HG02610 (cell line): Measurements from ENCODE around the gene CPD.
"Not testable (repeated sequence)": the region's sequence is repeated elsewhere in the genome, so short reads cannot be mapped to it uniquely, and the experiment has no call there.

Experiments used
- ATAC-seq: cut with Tn5 transposase; IDR thresholded peaks from one replicate; pipeline ENCODE4 v1.9.1; 2021; ENCODE audit warnings: mild to moderate bottlenecking, moderate library complexity; ENCODE audit not compliant: unreplicated experiment

The CPD gene

GRCh38 chr17:30381340-30381659, 2.6 kb downstream of the CPD start:
- ATAC-seq = no peak

DNA sequence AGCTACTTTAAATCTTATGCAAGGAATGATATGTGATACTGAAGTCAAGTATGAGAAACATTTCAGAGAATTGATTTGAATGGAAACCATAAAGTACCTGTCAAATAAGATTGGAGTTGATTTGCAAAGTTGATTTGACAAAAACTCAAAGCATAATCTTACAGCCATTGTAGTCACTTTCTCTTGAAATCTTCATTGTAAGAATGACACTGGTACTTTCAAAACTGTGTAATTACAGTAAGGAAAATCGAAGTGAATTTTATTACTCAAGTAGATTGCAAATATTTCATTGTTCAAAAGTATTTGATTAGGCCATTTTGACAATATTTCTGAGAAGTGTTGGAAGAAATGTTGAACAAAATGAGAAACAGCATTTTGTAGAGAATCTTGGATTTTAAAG, 3.6 kb downstream of the CPD start:
- no peak for ATAC-seq

GRCh38 chr17:30388321-30389179, 9.8 kb downstream of the CPD start:
- no peak for ATAC-seq

- no peak for ATAC-seq
Observed at GRCh38 chr17:30389756-30390300, 11.1 kb downstream of the CPD start.

GRCh38 chr17:30391534-30391933, 12.8 kb downstream of the CPD start:
- ATAC-seq = no peak

DNA sequence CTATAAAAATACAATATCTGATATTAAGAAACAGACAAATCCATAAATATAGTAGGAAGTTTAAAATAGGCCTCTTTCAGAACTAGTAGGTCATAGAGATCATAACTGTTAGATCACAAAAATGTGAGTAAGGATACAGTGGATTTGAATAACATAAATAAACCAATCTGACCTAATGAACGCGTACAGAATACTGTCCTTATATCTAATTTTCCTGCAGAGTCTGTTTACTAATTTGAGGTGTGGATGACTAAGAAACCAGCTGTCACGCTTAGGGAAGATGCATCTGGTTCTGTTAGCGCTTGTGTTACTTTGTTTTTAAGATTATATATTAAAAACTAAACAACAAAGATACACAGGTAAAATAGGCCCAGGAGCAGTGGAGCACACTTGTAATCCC, 14.8 kb downstream of the CPD start:
- no peak for ATAC-seq

DNA sequence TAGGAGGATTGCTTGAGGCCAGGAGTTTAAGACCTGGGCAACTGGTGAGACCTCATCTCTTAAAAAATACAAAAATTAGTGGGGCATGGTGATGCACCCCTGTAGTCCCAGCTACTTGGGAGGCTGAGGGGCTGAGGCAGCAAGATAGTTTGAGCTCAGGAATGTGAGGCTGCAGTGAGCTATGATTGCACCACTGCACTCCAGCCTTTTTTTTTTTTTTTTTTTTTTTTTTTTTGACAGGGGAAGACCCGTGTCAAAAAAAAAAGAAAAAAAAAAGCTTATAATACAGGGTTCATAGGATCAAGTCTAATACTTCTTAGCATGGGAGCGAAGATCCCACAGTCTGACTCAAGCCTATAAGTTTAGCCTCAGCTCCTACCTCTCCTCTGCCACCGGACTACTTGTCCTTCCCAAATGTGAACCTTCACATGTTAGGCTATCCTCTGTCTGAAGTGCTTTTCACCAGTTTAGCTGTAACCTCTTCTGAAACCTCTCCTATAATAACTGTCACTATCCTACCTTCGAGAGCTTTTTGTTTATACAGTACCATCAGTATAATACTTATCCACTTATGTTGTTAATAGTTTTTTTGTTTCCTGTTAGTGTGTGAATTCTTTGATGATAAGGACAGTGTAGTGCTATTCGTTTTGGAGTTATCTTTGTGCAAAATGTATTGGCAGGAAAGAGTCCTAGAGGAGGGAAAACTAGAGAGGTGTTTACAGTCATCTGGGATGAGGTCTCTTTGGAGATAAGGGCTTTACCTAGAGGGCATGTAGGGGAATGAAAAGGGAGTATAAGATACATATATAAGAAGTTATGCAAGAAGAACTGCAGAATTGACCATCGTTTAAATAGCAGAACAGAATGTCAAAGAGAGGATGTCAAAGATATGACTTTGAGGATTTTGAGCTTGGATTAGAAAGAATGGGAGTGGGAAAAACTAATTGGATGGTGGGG, 15.5 kb downstream of the CPD start:
- no peak for ATAC-seq

DNA sequence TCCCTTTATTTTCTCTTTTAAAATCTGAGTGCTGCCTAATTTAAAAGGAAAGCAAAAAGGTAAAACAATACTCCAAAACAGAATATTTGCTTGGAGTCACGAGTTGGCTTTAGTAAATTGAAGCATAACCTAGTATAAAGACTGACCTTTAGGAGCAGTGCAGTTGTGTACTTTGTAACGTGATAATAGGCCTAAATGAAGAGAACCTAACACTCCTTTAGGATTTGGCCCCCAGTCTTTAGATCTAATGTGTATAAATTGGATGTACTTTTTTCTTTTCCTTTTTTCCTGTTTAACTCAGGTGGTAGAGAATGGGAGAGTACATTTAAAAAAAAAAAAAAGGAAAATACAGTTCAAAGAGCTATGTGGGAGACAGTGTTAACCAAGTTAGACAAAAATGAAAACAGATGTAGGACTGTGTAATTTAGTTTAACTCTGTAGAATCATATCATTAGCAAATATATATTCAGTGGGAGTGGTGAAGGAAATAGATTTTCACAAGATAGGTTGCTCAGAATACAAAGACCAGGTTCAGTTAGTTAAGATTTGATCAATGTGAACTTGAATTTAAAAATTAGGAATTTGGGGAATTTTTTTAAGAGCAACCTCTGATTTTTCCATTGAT, 16.8 kb downstream of the CPD start:
- ATAC-seq = no peak

DNA sequence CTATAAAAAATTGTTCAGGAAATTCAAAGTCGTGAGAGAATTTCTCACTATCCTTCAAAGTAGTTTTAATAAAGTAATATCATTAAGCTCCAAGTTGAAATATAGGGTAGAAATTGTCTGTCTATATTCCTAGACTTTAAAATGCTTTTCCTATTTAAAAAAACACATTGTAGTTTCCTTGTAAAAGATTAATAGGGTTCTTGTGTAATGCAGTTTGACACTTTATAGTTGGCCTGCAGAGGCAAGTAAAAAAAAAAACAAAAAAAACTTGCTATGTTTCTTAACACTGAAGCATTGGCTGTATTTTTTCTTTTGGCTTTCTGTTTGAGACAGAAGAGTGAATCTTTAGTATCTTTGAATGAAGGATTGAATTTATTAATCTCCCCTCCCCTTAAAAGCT, 17.4 kb downstream of the CPD start:
- ATAC-seq = no peak

DNA sequence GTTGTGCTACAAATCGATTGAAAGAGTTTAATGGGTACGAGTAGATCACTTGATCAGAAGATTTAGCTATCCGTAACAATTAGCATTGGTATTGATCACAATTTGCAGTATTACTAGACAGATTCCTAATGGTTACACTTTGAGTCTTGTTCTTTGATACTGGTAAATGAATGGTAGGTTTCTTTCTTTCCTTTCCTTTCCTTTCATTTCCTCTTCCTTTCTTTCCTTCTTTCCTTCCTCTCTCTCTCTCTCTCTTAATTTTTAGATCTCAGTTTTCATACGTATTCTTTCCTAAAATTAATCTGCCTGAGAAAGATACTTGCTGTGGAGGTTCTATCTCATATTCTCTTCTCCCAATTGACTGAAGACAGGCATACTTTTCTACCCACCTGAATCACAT, 17.9 kb downstream of the CPD start:
- no peak for ATAC-seq

GRCh38 chr17:30398328-30399041, 19.8 kb downstream of the CPD start:
- ATAC-seq = no peak

GRCh38 chr17:30401097-30401496, 22.4 kb downstream of the CPD start:
- no peak for ATAC-seq

DNA sequence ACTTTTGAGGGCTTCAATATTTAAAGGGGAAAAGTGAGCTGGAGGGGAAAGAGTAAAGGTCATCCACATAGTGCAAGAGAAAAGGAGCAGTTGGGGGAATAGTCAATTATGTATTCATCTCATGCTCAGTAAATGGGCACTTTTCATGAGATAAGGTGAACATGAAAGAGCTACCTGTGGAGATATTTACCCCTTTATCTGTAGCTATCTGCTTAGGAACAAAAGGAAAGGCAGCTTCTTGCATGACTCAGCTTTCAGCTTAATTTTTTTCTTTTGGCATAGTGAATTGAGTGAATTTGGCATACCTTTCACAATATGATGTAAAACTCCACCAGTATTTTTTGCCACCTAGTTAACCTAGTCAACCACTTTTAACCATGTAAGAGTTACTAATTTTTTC, 26.4 kb downstream of the CPD start:
- no peak for ATAC-seq

- ATAC-seq = not testable (repeated sequence)
Observed at GRCh38 chr17:30410627-30411026, 31.9 kb downstream of the CPD start.

DNA sequence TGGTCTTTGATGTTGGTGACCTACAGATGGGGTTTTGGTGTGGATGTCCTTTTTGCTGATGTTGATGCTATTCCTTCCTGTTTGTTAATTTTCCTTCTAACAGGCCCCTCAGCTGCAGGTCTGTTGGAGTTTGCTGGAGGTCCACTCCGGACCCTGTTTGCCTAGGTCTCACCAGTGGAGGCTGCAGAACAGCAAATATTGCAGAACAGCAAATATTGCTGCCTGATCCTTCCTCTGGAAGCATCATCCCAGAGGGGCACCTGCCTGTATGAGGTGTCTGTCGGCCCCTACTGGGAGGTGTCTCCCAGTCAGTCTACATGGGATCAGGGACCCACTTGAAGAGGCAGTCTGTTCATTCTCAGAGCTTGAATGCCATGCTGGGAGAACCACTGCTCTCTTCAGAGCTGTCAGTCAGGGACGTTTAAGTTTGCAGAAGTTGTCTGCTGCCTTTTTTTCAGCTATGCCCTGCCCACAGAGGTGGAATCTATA, 33.3 kb downstream of the CPD start:
- not testable (repeated sequence) for ATAC-seq

DNA sequence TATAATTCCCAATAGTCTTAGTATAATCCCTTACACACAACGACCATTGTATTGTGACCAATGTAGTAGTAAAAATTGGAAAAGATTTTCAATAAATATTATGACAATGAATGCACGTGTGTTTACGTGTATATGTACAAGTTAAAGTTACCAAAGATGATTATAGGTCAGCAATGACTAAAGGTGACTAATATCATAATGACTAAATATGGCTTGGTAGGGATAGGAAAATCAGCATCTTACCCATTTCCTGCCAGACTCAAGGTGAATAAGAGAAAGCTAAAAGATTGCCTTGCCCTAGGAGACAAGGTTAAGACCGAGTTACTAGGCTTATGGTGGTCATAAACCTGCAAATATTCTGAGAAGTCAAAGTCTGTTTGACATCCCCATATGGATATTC, 34.4 kb downstream of the CPD start:
- ATAC-seq = no peak

- no peak for ATAC-seq
Observed at GRCh38 chr17:30414486-30414885, 35.8 kb downstream of the CPD start.

- ATAC-seq = no peak
Observed at GRCh38 chr17:30415491-30415890, 36.8 kb downstream of the CPD start.

- ATAC-seq = not testable (repeated sequence)
Observed at GRCh38 chr17:30418070-30418469, 39.3 kb downstream of the CPD start.

DNA sequence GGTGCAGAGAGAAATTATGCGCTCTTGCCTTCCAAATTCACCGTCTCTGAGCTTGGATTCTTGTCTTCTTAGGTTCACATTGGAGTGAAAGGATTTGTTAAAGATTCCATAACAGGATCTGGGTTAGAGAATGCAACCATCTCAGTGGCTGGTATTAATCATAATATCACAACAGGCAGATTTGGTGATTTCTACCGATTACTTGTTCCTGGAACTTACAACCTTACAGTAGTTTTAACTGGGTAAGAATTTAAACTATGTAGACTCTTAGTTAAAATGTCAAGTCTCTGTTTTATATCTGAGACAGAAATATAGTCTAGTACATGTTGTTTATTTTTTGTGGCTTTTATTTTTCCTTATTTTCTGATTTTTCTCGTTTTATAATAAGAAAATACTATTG, 42.9 kb downstream of the CPD start:
- ATAC-seq = no peak
